Body of pancreas (tissue), 4 donors: ENCODE measurements around the gene DENND1A.

Experiments used
- CTCF ChIP-seq, 7 experiments: fragments of 450-650 bp in 4 of 7; fragments of 200-600 bp in 3 of 7; sonication (generic) in 3 of 7; IDR thresholded peaks; one replicate each; pipeline ENCODE4 v1.5.1; 2016 to 2019; ENCODE audit warnings: antibody characterized with exemption in 7 of 7
- POLR2A ChIP-seq, 3 donors: fragments of 450-650 bp; IDR thresholded peaks; one replicate each; pipeline ENCODE4 v1.6.1; 2016; ENCODE audit warnings: antibody characterized with exemption in 3 of 3, mild to moderate bottlenecking in 2 of 3

DNA sequence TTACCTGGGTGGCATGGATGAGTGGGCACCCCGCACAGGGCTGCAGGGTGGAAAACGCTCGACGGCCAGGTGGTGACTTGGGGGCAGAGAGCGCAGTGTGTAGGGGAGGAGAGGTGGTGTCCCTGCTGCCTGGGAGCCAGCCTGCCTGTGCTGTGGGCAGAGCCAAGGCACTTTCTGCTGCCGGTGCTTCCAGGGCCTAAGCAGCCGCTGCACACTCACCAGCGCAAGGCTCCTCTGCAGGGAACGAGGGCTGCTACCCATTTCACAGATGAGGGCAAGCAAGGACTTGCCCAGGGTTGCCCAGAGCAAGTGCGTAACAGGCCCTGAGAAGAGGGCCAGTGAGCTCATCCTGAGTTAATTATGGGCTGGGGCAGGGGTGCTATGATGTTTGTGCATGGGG is 511.4 kb downstream of the DENND1A start:
- TF ChIP-seq CTCF (IDR thresholded peaks at IDR 0.05) (no peak), POLR2A (IDR thresholded peaks at IDR 0.05) (no peak)
